SU-DHL-6 (cell line): ENCODE measurements around the gene PPP2R5C.
"Not testable (repeated sequence)": the region's sequence is repeated elsewhere in the genome, so short reads cannot be mapped to it uniquely, and the experiment has no call there.

ENCODE experiments used
- H2AFZ ChIP-seq: fragments of 200-600 bp; sonication (generic); 2 replicates; pipeline ENCODE4 v1.6.1; 2014; ENCODE audit warnings: low read depth, mild to moderate bottlenecking, moderate library complexity, mixed read lengths, antibody characterized with exemption, low read length; ENCODE audit not compliant: severe bottlenecking
- H3F3A ChIP-seq: fragments of 200-600 bp; shearing (Covaris generic); 2 replicates; pipeline ENCODE4 v1.6.0; 2016; ENCODE audit warnings: antibody characterized with exemption, mild to moderate bottlenecking; ENCODE audit not compliant: insufficient read depth
- H3K27ac ChIP-seq: fragments of 200-600 bp; sonication (generic); 2 replicates; pipeline ENCODE4 v1.5.1; 2016; ENCODE audit warnings: low read depth, mild to moderate bottlenecking, low read length, moderate library complexity, mixed read lengths
- H3K27me3 ChIP-seq: fragments of 200-600 bp; sonication (generic), shearing (Covaris generic); 2 replicates; pipeline ENCODE4 v1.6.0; 2014; ENCODE audit warnings: mild to moderate bottlenecking, low read length
- H3K36me3 ChIP-seq: fragments of 200-600 bp; sonication (generic); 2 replicates; pipeline ENCODE4 v1.6.1; 2014; ENCODE audit warnings: mild to moderate bottlenecking, low read length, mixed read lengths
- H3K4me2 ChIP-seq: fragments of 300-600, 200-600 bp; shearing (Covaris generic), sonication (generic); 2 replicates; pipeline ENCODE4 v1.6.0; 2014; ENCODE audit warnings: low read length, low read depth, mild to moderate bottlenecking; ENCODE audit not compliant: poor library complexity, severe bottlenecking
- H3K4me3 ChIP-seq: fragments of 200-600 bp; sonication (generic); 2 replicates; pipeline ENCODE4 v1.5.1; 2014; ENCODE audit warnings: antibody characterized with exemption, low read length, mild to moderate bottlenecking, mixed read lengths; ENCODE audit not compliant: insufficient read depth, poor library complexity, severe bottlenecking
- H3K79me2 ChIP-seq: fragments of 200-600 bp; sonication (generic); 2 replicates; pipeline ENCODE4 v1.6.1; 2014; ENCODE audit warnings: mild to moderate bottlenecking, low read length, moderate library complexity; ENCODE audit not compliant: insufficient read depth
- H3K9ac ChIP-seq: fragments of 200-600 bp; sonication (generic); 2 replicates; pipeline ENCODE4 v1.7.0; 2014; ENCODE audit warnings: mild to moderate bottlenecking, low read length
- H3K9me2 ChIP-seq: fragments of 200-600 bp; sonication (generic); replicated peaks from 2 replicates; pipeline ENCODE4 v1.6.1; 2014; ENCODE audit warnings: low read length; ENCODE audit not compliant: insufficient read depth
- H3K9me3 ChIP-seq: fragments of 200-600 bp; sonication (generic); 2 replicates; pipeline ENCODE4 v1.6.1; 2014; ENCODE audit warnings: low read length, mixed read lengths; ENCODE audit not compliant: insufficient read depth
- H4K20me1 ChIP-seq: fragments of 200-600 bp; sonication (generic); 2 replicates; pipeline ENCODE4 v1.6.1; 2014; ENCODE audit warnings: low read depth, mild to moderate bottlenecking, antibody characterized with exemption, low read length, moderate library complexity, mixed read lengths
- CTCF ChIP-seq: fragments of 200-600 bp; sonication (generic); IDR thresholded peaks from one replicate; pipeline ENCODE4 v1.5.1; 2017; ENCODE audit warnings: antibody characterized with exemption, mild to moderate bottlenecking, low read length, moderate library complexity; ENCODE audit not compliant: insufficient read depth, poor library complexity, severe bottlenecking
- EZH2phosphoT487 ChIP-seq: fragments of 200-600 bp; sonication (generic), shearing (Covaris generic); conservative IDR thresholded peaks from 2 replicates; pipeline ENCODE4 v1.6.1; 2018; ENCODE audit warnings: mild to moderate bottlenecking, antibody characterized with exemption, low read length, moderate library complexity, mixed read lengths

Gene PPP2R5C

GRCh38 chr14:101797856-101798255 is 36.3 kb downstream of the PPP2R5C start:
- Histone ChIP-seq H3K9ac (no peak overlapping the region), H3K9me3 (peaks cover 15% of the 10 kb centered on the region; the same call in 1 of the 2 replicates), H3K27ac (no peak overlapping the region), H3K9me2 (no peaks in the 10 kb centered on the region), H3K36me3 (0 out of 2 replicates have a peak, but pooled peaks cover 7% of the 10 kb centered on the region), H4K20me1 (no peaks in the 10 kb centered on the region), H2AFZ (no peak overlapping the region), H3K79me2 (no peaks in the 10 kb centered on the region), H3K27me3 (no peaks in the 10 kb centered on the region), H3F3A (no peaks in the 10 kb centered on the region), H3K4me2 (no peak overlapping the region), H3K4me3 (no peak overlapping the region)
- no peak for TF ChIP-seq CTCF
- TF ChIP-seq EZH2phosphoT487 = no peak

GRCh38 chr14:101804373-101804772 is 42.9 kb downstream of the PPP2R5C start:
- not testable (repeated sequence) for H3K27ac ChIP-seq, H3K79me2 ChIP-seq, H4K20me1 ChIP-seq, H3K9ac ChIP-seq, H3K4me3 ChIP-seq, H3K27me3 ChIP-seq, H2AFZ ChIP-seq, H3K9me3 ChIP-seq, H3K9me2 ChIP-seq, H3F3A ChIP-seq, H3K4me2 ChIP-seq, H3K36me3 ChIP-seq

GRCh38 chr14:101806252-101806651 is 44.7 kb downstream of the PPP2R5C start:
- H3K4me2 ChIP-seq, H3K36me3 ChIP-seq, H3K27ac ChIP-seq, H3K9me3 ChIP-seq, H3K9me2 ChIP-seq, H4K20me1 ChIP-seq, H3K4me3 ChIP-seq, H2AFZ ChIP-seq, H3K27me3 ChIP-seq, H3K9ac ChIP-seq: not testable (repeated sequence)
- Histone ChIP-seq H3F3A (peaks cover 22% of the 10 kb centered on the region; the same call in 1 of the 2 replicates), H3K79me2 (peaks cover 11% of the 10 kb centered on the region)

- H3K9me2 ChIP-seq = no peaks in the 10 kb centered on the region
- peaks cover 29% of the 10 kb centered on the region; the same call in 1 of the 2 replicates for H3F3A ChIP-seq
- TF ChIP-seq EZH2phosphoT487 (no peak), CTCF (no peak)
- no peaks in the 10 kb centered on the region for H3K9me3 ChIP-seq
- H4K20me1 ChIP-seq = no peaks in the 10 kb centered on the region
- peak overlapping the region; percentile 93 for H3K27ac ChIP-seq
- H3K4me2 ChIP-seq = peak overlapping the region; percentile 81
- H3K27me3 ChIP-seq = no peaks in the 10 kb centered on the region
- peak overlapping the region; percentile 32 for H2AFZ ChIP-seq
- peak overlapping the region; percentile 28 for H3K9ac ChIP-seq
- no peak overlapping the region for H3K4me3 ChIP-seq
- H3K79me2 ChIP-seq = peaks cover 30% of the 10 kb centered on the region
- H3K36me3 ChIP-seq = no peaks in the 10 kb centered on the region
Measured at GRCh38 chr14:101808020-101808641, 46.6 kb downstream of the PPP2R5C start.
